OCI-M1 (cell line): Measurements from ENCODE around the gene GDPD5.

Experiments
- DNase-seq: peaks from one replicate; lab custom pipeline; 2025; lab: John Stamatoyannopoulos, UW

Gene GDPD5

GRCh38 chr11:75525433-75526191, at the start of gene GDPD5:
Gene GDPD5, minus strand, starts transcription at chr11:75525941. Its CDS starts 48,206 bp downstream, at chr11:75477735.
- DNase-seq: peak; percentile 99

GRCh38 chr11:75574698-75575602, 49.2 kb upstream of the GDPD5 start:
- DNase-seq: no peak

- DNase-seq: no peak
Observed at GRCh38 chr11:75572744-75573143, 47.0 kb upstream of the GDPD5 start.

- DNase-seq: no peak
Observed at GRCh38 chr11:75571625-75572024, 45.9 kb upstream of the GDPD5 start.

- no peak for DNase-seq
Observed at GRCh38 chr11:75570559-75571139, 44.9 kb upstream of the GDPD5 start.

GRCh38 chr11:75568616-75569219, 43.0 kb upstream of the GDPD5 start:
- DNase-seq: no peak

GRCh38 chr11:75567971-75568370, 42.2 kb upstream of the GDPD5 start:
- DNase-seq: no peak

GRCh38 chr11:75566763-75567279, 41.1 kb upstream of the GDPD5 start:
- no peak for DNase-seq

GRCh38 chr11:75565916-75566762, 40.4 kb upstream of the GDPD5 start:
- DNase-seq: no peak

- no peak for DNase-seq
Observed at GRCh38 chr11:75565221-75565814, 39.6 kb upstream of the GDPD5 start.

GRCh38 chr11:75563978-75564552, 38.3 kb upstream of the GDPD5 start:
- DNase-seq: no peak

GRCh38 chr11:75563501-75563977, 37.8 kb upstream of the GDPD5 start:
- no peak for DNase-seq

GRCh38 chr11:75562836-75563484, 37.2 kb upstream of the GDPD5 start:
- DNase-seq: peak; percentile 77

GRCh38 chr11:75562048-75562835, 36.5 kb upstream of the GDPD5 start, which contains the start of gene SERPINH1:
Gene SERPINH1, plus strand, starts transcription at chr11:75562253. Its CDS starts 4,097 bp downstream, at chr11:75566350.
- DNase-seq: peak; percentile 99

GRCh38 chr11:75561426-75562047, 35.8 kb upstream of the GDPD5 start:
- DNase-seq: no peak

GRCh38 chr11:75560644-75561043, 34.9 kb upstream of the GDPD5 start:
- no peak for DNase-seq

- DNase-seq: peak; percentile 99
Observed at GRCh38 chr11:75558939-75559843, 33.5 kb upstream of the GDPD5 start.
